T1000 (cell line): Measurements from ENCODE around the gene FIZ1.
"Not testable (repeated sequence)": the region's sequence is repeated elsewhere in the genome, so short reads cannot be mapped to it uniquely, and the experiment has no call there.

Experiments
- DNase-seq: peaks from one replicate; lab custom pipeline; 2025; ENCODE audit warnings: mixed read lengths; lab: John Stamatoyannopoulos, UW

The FIZ1 gene

GRCh38 chr19:55576746-55577145 lies 22.6 kb downstream of the FIZ1 start:
- DNase-seq: no peak

DNA sequence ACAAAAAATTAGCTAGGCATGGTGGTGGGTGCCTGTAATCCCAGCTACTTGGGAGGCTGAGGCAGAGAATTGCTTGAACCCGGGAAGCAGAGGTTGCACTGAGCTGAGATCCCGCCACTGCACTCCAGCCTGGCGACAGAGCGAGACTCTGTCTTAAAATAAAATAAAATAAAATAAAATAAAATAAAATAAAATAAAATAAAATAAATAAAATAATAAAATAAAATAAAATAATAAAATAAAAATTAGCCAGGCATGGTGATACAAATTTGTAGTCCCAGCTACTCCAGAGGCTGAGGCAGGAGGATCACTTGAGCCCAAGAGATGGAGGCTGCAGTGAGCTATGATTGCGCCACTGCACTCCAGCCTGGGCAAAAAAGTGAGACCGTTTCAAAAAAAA lies 25.4 kb downstream of the FIZ1 start:
- DNase-seq: not testable (repeated sequence)

DNA sequence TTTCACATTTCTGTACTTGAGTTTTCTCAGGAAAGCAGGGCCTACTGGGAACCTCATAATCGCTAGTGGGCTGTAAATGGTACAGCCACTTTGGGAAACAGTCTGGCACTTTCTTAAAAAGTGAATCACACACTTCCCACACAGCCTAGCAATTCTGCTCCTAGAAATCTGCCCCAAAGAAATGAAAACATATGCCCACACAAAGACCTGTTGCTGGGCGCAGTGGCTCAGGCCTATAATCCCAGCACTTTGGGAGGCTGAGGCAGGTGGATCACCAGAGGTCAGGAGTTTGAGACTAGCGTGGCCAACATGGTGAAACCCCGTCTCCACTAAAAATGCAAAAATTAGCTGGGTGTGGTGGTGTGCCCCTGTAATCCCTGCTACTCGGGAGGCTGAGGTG lies 29.8 kb downstream of the FIZ1 start:
- not testable (repeated sequence) for DNase-seq

DNA sequence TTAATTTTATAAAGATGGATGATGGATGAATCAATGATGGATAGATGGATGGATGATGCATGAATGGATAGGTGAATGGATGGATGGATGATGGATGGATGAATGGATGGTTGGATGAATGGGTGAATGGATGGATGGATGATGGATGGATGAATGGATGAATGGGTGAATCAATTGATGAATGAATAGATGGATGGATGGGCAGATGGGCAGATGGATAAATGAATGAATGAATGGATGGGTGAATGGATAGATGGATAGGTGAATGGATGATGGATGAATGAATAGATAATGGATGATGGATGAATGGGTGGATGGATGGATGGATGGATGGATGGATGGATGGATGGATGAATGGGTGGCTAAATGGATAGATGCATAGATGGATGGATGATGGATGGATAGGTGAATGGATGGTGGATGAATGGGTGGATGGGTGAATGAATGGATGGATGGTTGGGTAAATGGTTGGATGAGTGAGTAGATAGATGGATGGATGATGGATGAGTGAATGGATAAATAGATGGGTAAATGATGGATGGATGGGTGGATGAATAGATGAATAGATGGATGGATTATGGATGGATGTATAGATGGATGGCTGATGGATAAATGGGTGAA lies 31.5 kb downstream of the FIZ1 start:
- DNase-seq: no peak

- no peak for DNase-seq
Observed at GRCh38 chr19:55566823-55567222, 32.5 kb downstream of the FIZ1 start.

DNA sequence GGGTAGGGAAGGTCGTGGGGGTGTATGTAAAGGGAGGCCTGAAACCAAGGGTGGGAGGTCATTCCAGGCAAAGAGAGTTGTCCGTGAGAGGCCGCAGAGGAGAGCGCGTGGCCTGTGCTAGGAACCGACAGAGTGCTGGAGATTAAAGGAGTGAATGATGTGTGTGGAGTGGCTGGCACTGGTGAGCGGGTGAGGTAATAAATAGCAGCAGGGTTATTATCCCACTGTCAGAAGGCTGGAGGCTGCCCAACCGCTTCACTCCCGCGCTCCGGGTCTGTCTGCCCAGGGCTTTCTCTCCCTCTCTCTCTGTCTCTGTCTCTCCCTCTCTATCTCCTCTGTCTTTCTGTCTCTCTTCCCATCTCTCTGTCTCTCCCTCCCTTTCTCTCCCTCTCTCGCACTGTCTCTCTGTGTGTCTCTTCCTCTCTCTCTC lies 36.0 kb downstream of the FIZ1 start:
- DNase-seq: no peak

- DNase-seq: no peak
Observed at GRCh38 chr19:55559684-55560083, 39.6 kb downstream of the FIZ1 start.

- DNase-seq: no peak
Observed at GRCh38 chr19:55554741-55555152, 44.6 kb downstream of the FIZ1 start.

- no peak for DNase-seq
Observed at GRCh38 chr19:55554302-55554701, 45.0 kb downstream of the FIZ1 start.

DNA sequence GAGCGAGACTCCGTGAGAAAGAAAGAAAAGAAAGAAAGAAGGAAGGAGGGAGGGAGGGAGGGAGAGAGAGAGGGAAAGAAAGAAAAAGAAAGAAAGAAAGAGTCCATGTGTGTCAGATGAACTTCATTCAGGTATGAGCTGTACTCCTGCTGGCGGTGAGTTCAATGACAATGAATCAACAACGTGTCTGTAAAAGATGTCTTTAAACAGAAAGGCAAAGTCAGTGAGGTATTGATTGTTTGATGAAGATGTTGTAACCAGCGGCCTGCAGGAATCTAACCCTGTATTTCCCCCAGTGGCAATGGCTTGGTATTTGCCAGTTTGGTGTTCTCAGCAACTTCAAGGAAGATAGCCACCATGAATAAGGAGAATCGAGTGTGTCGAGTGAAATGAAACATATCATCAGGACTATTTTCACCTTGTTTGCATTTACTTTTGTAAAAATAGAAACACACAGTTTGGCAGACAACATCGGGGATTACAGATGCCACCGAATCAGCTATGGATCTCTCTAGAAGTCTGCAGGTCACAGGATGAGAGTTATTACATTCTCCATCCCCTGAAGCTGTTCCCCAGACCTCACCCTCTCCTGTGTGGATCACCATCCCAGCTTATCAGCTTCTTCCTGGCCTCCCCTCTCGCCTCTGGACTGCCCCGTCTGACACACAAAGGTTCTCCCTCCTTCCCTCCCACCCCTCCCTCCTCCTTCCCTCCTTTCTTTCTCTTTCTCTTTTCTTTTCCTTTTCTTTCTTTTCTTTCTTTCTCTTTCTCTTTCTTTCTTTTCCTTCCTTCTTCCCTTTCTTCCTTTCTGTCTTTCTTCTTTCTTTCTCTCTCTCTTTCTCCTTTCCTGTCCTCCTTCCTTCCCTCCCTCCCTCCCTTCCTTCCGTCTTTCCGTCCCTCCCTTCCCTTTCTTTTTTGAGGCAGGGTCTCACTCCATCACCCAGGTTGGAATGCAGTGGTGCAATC lies 45.8 kb downstream of the FIZ1 start:
- no peak for DNase-seq

DNA sequence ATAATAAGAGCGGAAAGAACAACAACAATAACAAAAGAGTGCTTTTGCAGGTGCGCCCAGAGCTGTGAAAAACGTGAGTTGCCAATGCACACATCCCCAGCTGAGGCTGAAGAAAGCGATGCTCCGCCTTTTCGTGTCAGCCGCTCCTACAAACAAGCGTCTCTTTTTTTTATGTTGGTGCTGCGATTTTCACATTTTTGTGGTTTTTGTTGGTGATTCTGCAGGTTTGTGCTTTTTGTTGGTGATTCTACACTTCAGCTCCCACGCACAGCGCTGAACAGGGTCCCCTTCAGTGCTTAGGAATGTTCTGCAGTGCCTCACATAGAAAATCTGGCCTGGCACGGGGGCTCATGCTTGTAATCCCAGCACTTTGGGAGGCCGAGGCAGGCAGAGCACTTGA lies 46.7 kb downstream of the FIZ1 start:
- no peak for DNase-seq

DNA sequence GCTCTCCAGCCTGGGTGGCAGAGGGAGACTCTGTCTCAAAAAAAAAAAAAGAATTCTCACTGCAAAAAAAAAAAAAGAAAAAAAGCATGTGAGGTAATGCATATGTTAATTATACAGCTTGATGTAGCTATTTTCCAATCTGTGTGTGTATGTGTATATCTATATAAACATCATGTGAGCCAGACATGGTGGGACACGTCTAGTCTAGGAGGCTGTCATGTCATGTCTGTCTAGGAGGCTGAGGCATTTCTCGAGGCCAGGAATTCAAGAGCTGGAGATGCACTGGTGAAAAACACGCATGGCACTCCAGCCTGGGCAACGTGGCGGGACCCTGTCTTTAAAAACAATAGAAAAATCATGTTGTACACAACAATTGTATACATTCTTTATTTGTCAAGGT lies 47.1 kb downstream of the FIZ1 start:
- DNase-seq: no peak

- no peak for DNase-seq
Observed at GRCh38 chr19:55550321-55550650, 49.0 kb downstream of the FIZ1 start.

DNA sequence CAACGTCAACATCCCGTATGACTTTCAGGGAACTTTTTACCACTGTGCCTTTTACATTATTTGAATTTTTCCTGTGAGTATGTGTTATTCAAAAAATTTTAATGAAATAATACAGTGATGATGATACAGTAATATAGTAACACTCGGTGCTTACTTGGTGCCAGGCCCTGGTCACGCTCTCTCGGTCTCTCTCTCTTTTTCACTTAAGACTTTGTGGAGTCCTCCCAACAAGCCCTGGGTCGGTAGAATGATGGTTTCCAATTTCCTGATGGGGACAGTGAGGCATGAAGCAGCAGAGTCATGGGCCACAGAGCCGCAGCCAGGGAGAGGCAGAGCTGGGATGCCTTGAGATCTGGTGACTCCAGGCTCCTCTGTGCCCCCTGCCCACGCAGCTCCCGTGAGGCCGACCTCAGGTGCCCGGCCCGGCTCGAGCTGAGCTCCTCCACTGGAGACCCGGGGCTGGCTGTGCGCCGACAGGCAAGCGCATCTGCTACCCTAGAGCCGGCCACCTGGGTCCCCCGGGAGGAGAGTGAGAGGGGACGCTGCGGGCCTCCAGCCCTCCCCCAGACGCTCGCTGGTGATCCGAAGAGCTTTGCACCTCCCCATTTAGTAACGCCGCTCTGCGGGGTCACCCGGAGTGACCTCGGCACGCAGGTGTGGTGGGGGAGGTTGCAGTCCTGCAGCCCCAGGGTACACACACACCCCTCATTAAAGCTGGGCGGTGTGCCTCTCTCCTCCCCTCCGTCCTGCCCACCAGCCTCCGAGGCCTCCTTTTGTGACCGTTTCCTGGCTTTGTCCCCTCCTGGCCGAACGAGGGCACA lies 49.6 kb downstream of the FIZ1 start:
- no peak for DNase-seq

- DNase-seq: no peak
Observed at GRCh38 chr19:55546822-55547614, 52.3 kb downstream of the FIZ1 start.

- no peak for DNase-seq
Observed at GRCh38 chr19:55546011-55546410, 53.3 kb downstream of the FIZ1 start.

- no peak for DNase-seq
Observed at GRCh38 chr19:55545443-55545842, 53.9 kb downstream of the FIZ1 start, which contains the start of gene SBK3. Gene SBK3 (minus strand): TSS chr19:55545543. CDS start chr19:55545543, 0 bp downstream.

DNA sequence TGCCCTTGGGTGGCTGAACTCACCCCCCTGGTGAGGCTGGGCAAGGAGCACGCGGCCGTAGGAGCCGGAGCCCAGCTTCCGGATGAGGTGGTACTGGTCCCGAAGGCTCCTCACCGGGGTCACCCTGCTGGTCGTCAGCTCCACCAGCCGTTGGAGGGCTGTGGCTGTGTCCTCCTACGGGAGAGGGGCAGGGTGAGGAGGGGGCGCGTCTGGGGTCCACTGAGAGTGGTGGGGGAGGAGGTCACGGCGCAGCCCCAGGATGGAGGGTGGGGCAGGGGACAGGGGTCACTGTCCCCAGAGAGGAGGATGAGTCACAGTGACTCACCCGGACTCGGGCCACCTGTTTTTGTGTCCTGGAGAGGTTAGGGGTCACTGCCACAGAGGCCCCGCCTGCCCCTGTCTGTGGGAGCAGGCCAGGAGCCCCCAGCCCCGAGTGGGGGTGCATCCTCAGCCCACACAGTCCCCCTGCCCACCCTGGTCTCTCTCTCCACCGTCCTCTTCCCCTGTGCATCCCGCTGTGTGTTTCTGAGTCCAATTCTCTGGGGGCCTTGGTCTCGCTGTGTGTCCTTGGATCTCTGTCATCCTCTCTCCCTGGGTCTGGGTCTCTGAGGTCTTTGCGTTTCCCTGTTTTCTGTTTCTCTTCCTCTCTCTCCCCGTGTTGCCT lies 54.4 kb downstream of the FIZ1 start:
- no peak for DNase-seq

- DNase-seq: no peak
Observed at GRCh38 chr19:55544014-55544413, 55.3 kb downstream of the FIZ1 start.

GRCh38 chr19:55543567-55543966 lies 55.8 kb downstream of the FIZ1 start:
- DNase-seq: no peak

GRCh38 chr19:55542292-55542855 lies 56.9 kb downstream of the FIZ1 start:
- no peak for DNase-seq
